NCI-H82 treated with DMSO at 0.1 percent for 48 hours (cell line): ENCODE results near the gene VAT1.
"Not testable (repeated sequence)": the region's sequence is repeated elsewhere in the genome, so short reads cannot be mapped to it uniquely, and the experiment has no call there.

Experiments
- DNase-seq: peaks from one replicate; lab custom pipeline; 2025; ENCODE audit not compliant: unreplicated experiment; lab: John Stamatoyannopoulos, UW

Gene VAT1

DNA sequence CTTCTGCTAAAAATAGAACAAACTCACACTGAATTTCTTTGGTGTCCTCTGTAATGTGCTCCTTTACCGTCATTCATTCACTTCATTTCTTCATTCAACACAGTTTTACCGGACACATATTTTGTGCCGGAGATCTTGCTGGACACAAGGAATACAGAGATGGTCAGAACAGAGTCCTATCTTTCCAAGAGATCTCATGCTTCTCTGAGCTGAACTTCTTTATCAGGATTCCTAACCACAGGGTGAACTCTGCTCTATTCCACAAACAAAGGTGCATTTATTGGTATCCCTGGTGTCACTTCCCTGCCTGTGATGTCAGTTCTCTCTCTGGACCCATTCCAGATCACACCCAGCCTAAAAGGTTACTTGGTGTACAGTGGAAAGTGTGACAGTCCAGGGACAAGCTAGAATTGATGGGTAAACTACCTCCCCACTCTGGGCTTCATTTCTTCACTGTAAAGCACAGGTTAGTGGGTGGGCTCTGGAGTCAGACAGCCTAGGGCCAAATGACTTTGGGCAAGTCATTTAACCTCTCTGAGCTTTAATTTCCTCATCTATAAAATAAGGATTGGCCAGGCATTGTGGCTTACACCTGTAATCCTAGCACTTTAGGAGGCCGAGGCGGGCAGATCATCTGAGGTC is 11.4 kb downstream of the VAT1 start:
- DNase-seq: no peak

GRCh38 chr17:43006639-43007551 is 15.3 kb downstream of the VAT1 start, which contains the start of gene IFI35:
TSS of gene IFI35 (plus strand) at chr17:43006784. CDS start at chr17:43006948, 164 bp downstream.
- peak; percentile 58 for DNase-seq

DNA sequence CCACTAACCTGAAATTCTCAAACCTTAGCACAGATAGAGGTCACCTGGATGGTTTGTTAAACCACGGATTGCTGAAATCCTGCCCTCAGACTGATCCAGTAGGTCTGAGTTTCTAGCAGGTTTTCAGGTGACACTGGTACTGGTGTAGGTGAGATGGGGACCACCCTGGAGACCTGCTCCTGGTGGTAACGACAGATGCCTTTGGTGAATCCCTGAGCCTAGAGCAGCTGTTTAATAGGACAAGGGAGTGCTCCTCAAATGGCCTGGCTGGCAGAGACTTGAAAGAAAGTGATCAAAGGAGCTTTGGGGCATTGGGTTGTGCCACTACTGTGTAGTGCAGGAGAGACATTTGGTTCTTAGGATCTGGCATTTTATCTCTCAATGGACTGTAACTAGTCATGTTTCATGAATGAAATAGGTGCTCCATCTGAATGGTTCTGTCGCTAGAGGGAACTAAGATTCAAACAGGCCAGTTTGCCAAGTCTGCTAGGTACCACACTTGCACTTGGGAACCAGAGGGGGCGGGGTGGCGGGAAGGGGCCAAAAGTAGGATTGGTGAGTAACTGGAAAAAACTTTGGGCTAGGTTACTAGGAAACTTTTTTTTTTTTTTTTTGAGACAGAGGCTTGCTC is 18.5 kb downstream of the VAT1 start:
- no peak for DNase-seq

- not testable (repeated sequence) for DNase-seq
These were observed 21.3 kb downstream of the VAT1 start for GRCh38 chr17:43000894-43001293.

GRCh38 chr17:42999003-42999525 is 23.1 kb downstream of the VAT1 start:
- DNase-seq: no peak

- peak; percentile 98 for DNase-seq
These were observed 23.9 kb downstream of the VAT1 start, which contains the start of gene RPL27 for GRCh38 chr17:42997984-42998938. TSS of gene RPL27 (plus strand) at chr17:42998419. CDS start at chr17:42998751, 332 bp downstream.

DNA sequence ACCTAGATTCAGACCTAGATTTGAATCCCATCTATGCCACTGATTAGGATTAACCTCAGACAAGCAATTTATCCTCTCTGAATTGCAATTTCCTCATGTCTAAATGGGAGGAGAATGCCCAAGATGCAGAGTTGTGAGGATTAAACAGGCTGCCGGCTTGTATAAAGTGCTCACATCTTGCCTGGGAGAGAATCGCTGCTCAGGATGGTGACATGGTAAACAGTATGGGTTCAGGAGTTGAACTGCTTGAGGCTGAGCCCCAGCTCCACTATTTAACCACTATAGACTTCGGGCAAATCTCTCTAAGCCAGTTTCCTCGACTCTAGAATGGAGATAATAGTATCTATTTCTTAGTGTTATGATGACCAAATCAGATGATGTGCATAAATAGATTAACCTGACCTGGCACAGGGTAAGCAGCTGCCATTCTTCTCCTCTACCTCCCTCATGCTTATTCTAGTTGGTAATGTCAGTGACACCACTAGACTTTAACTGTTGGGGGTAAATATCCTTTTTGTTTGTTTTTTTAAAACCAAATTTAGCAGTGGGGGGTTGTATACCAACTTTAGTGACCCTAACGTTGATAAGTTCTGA is 24.7 kb downstream of the VAT1 start:
- peak; percentile 72 for DNase-seq

DNA sequence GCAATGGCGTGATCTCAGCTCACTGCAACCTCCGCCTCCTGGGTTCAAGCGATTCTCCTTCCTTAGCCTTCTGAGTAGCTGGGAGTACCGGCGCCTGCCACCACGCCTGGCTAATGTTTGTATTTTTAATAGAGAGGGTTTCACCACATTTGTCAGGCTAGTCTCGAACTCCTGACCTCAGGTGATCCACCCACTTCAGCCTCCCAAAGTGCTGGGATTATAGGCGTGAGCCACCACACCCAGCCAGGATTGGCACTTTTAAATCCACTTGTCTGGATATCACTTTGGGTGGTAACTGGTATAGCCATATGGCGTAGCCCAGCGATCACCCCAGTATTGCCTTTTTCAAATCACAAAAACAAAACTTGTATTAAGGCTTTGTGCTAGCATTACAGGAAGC is 28.3 kb downstream of the VAT1 start:
- DNase-seq: not testable (repeated sequence)

- no peak for DNase-seq
These were observed 29.3 kb downstream of the VAT1 start for GRCh38 chr17:42992872-42993271.

- no peak for DNase-seq
These were observed 30.7 kb downstream of the VAT1 start for GRCh38 chr17:42991471-42991870.

- no peak for DNase-seq
These were observed 32.2 kb downstream of the VAT1 start for GRCh38 chr17:42989726-42990652.

DNA sequence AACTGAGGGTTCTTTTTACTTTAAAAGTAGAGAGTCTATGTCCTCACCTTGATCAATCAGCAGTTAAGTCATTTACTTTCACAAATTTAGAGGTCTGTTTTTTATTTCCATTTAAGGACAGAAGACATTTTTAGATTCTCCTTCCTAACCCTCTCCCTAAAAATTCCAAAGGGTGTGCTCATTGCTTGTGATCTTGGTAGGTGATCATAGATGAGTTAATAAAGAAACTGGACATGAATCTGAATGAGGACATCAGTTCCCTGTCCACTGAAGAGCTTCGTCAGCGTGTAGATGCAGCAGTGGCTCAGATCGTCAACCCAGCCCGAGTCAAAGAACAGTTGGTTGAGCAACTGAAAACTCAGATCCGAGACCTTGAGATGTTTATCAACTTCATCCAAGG is 33.0 kb downstream of the VAT1 start:
- no peak for DNase-seq

DNA sequence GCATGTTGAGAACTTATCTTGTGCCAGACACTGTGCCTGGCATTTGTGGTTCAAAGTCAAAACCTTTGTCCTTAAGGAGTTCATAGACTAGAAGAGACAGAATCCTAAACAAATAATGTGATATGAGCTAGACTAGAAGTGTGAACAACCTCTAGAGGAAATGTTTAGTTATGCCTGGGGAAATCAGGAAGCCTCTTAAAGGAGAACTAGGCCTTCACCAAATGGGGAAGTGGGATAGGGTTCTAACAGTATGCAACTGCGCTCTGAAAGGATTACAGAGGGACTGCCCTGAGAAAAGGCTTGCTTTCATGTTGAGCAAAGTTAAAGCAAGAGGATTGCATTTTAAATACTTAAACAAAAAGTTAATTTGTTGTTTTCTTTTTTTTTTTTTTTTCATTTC is 37.0 kb downstream of the VAT1 start:
- no peak for DNase-seq

DNA sequence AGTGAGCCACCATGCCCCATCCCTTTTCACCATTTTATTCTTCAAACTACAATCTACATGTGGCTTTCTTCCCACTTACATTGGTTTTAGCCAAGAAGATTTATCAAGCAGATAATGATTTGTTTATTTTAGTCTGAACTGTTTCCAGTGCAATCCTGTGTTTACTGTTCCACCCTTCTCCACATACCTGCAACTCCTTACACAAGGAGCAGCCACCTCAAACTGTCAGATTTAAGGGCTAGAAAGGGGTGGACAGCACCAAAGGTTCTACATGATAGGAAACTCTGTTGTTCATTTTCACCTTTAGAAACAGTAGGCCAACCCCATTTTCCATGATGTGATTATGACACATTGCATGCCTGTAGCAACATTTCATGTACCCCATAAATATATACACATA is 39.9 kb downstream of the VAT1 start:
- DNase-seq: no peak

DNA sequence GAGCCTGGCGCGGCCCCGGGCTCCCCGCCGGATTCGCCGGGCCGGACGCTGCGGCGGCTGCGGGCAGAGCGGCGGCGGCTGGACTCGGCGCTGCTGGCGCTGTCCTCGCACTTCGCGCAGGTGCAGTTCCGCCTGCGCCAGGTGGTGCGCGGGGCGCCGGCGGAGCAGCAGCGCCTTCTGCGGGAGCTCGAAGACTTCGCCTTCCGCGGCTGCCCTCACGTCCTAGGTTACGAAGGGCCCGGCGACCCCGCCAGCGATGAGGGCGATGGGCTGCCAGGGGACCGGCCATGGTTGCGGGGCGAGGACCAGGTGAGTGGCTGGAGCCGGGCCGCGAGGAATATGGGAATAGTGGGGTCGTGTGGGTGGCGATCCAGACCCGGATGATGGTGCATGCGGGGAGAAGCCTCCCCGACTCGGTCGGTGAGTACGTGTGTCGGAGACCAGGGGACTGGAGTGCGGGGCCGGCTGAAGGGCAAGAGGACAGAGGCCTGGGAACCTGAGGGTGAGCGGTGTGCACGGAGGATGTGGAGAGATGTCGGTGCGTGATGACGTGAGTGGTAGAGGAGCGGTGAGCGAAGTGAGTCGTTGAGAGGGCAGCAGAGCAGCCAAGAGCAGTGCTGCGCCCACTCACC is 41.3 kb downstream of the VAT1 start:
- DNase-seq: no peak

DNA sequence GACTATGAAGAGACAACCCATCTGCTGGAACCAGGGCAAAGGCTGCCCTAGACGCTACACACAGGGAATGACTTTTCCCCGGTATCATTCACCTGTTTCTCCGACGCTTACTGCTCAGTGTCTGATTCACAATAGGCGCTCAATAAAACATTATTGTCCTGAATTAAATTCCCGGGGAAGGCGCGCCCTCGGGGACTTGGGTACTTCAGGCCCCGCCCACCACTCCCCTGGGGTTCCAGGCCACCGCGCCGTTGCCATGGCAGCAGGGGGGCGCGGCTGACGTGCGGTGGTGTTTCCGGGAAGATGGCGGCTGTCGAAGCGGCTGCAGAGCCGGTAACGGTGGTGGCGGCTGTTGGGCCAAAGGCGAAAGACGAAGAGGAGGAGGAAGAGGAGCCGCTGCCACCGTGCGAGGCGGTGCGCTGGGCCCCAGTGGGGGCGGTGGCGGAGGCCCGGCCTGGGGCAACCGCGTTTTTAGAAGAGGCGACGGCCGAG is 41.9 kb downstream of the VAT1 start, which contains the start of gene RUNDC1:
Gene RUNDC1 (plus strand): TSS at position 292 of the 492 bp plus-strand sequence. CDS start 12 bp downstream, at position 304.
- DNase-seq: peak; percentile 62

DNA sequence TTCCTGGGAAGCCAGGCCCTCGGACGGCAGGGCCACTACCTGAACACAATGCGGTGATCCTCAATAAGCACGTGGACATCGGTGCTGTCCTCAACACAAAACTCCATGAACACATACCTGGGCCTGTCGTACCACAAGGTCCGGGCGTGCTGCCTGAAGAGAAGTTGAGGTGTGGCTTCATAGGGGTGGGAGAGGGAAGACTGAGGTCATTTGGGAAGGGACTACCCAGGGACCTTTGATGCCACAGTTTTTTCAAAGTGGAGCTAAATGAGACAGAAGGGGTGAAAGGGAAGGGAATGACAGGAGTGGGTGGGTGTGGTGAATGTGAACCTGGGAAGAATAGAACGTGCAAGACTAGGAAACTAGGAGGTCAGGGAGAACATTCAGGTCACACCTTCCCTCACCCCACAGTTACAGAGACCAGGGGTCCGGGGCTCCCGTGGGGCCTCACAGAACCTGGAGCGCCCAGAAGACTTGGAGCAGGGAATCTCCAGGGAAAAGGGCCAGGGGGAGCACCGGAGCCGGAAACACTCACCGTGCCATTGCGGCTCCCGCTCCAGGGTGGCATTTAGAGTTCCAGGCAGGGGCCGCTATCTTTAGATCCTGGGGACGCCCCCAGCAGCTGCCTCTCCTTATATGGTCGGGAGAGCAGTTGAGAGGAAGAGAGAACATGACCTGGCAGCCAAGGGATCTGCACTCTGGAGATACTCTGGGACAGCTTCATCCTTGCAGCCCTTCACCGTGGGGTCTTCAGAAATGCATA is 42.5 kb downstream of the VAT1 start, which contains the start of gene PTGES3L:
Gene PTGES3L (minus strand): TSS at position 570 of the 763 bp plus-strand sequence. CDS start 27 bp downstream, at position 543.
- DNase-seq: no peak
